SU-DHL-6 (cell line): Measurements from ENCODE around the gene ADAM19.

ENCODE experiments used
- CTCF ChIP-seq: fragments of 200-600 bp; sonication (generic); IDR thresholded peaks from one replicate; pipeline ENCODE4 v1.5.1; 2017; ENCODE audit warnings: antibody characterized with exemption, mild to moderate bottlenecking, low read length, moderate library complexity; ENCODE audit not compliant: insufficient read depth, poor library complexity, severe bottlenecking
- EZH2phosphoT487 ChIP-seq: fragments of 200-600 bp; sonication (generic), shearing (Covaris generic); conservative IDR thresholded peaks from 2 replicates; pipeline ENCODE4 v1.6.1; 2018; ENCODE audit warnings: mild to moderate bottlenecking, antibody characterized with exemption, low read length, moderate library complexity, mixed read lengths

- TF ChIP-seq CTCF = no peak
- TF ChIP-seq EZH2phosphoT487 = no peak
Measured at GRCh38 chr5:157600252-157600651, 24.7 kb upstream of the ADAM19 start.
